HepG2 (cell line): ENCODE results near the gene MAN1C1. TPM values are rescaled to one million over a fixed set of nuclear protein-coding genes. Genes with fewer than 3 reads are reported as not detected.

ENCODE experiments used
- CHD2 ChIP-seq: IDR thresholded peaks from 2 replicates; pipeline ENCODE4 v1.6.1; 2011; ENCODE audit warnings: low read depth, low read length, improper control_type of control experiment
- EEA1 ChIP-seq: sonication (generic); formaldehyde crosslinking; IDR thresholded peaks from 2 replicates; pipeline ENCODE4 v1.5.1; 2020; ENCODE audit warnings: mild to moderate bottlenecking, missing genetic modification reagents, borderline replicate concordance
- SNAPC2 ChIP-seq: sonication (generic); formaldehyde crosslinking; IDR thresholded peaks from 2 replicates; pipeline ENCODE4 v1.8.1; 2022; ENCODE audit warnings: mild to moderate bottlenecking, missing genetic modification reagents
- ZC3H13 ChIP-seq: sonication (generic); formaldehyde crosslinking; IDR thresholded peaks from 2 replicates; pipeline ENCODE4 v1.8.1; 2023; ENCODE audit warnings: mild to moderate bottlenecking, missing genetic modification reagents, moderate library complexity
- ZMYM4 ChIP-seq: sonication (generic); formaldehyde crosslinking; IDR thresholded peaks from 2 replicates; pipeline ENCODE4 v1.8.1; 2023; ENCODE audit warnings: mild to moderate bottlenecking, missing genetic modification reagents
- ZNF564 ChIP-seq: sonication (generic); formaldehyde crosslinking; IDR thresholded peaks from 2 replicates; pipeline ENCODE4 v1.8.1; 2023; ENCODE audit warnings: mild to moderate bottlenecking, missing genetic modification reagents
- ZNF619 ChIP-seq: sonication (generic); formaldehyde crosslinking; IDR thresholded peaks from 2 replicates; pipeline ENCODE4 v1.4.0; 2020; ENCODE audit warnings: mild to moderate bottlenecking, missing genetic modification reagents
- ZNF629 ChIP-seq: sonication (generic); formaldehyde crosslinking; conservative IDR thresholded peaks from 2 replicates; pipeline ENCODE4 v1.5.0; 2020; ENCODE audit warnings: missing genetic modification reagents
- ZNF788 ChIP-seq: sonication (generic); formaldehyde crosslinking; IDR thresholded peaks from 2 replicates; pipeline ENCODE4 v1.5.0; 2020; ENCODE audit warnings: mild to moderate bottlenecking, missing genetic modification reagents, borderline replicate concordance
- polyA plus RNA-seq, 8 experiments: library from polyadenylated mRNA; depleted of rRNA in 3 of 8; stranded (reverse) in 7 of 8; unstranded in 1 of 8; fragments of >200 nt; fragmentation: Illumina TruSeq in 4 of 8; extraction: Trizol in 4 of 8; gene quantifications; 2 replicates each; pipeline versions ENCODE4 v1.2.1 to v1.2.3, GENCODE V29; 2011 to 2016; ENCODE audit warnings: low read depth in 4 of 8, missing spikeins in 1 of 8, mixed read lengths in 1 of 8; ENCODE audit not compliant: insufficient read depth in 1 of 8
- total RNA-seq, 5 experiments: library from RNA; depleted of rRNA; stranded (reverse); fragments of >200 nt; fragmentation: Illumina TruSeq; extraction: Trizol; gene quantifications; 2 replicates each; pipeline ENCODE4 v1.2.3, GENCODE V29; 2016; ENCODE audit warnings: low read depth in 1 of 5
- TF ChIP-seq, protein P1 (sequence below): sonication (generic); formaldehyde crosslinking; IDR thresholded peaks from 2 replicates; pipeline ENCODE4 v1.8.1; 2023; ENCODE audit warnings: mild to moderate bottlenecking, missing genetic modification reagents
- TF ChIP-seq, protein P2 (sequence below): sonication (generic); formaldehyde crosslinking; IDR thresholded peaks from 2 replicates; pipeline ENCODE4 v1.4.0; 2020; ENCODE audit warnings: mild to moderate bottlenecking, missing genetic modification reagents
- TF ChIP-seq, protein P3 (sequence below): sonication (generic); formaldehyde crosslinking; IDR thresholded peaks from 2 replicates; pipeline ENCODE4 v1.4.0; 2020; ENCODE audit warnings: missing genetic modification reagents, borderline replicate concordance
- TF ChIP-seq, protein P4 (sequence below): sonication (generic); formaldehyde crosslinking; IDR thresholded peaks from 2 replicates; pipeline ENCODE4 v1.4.0; 2020; ENCODE audit warnings: missing genetic modification reagents
- TF ChIP-seq, protein P5 (sequence below): sonication (generic); formaldehyde crosslinking; conservative IDR thresholded peaks from 2 replicates; pipeline ENCODE4 v1.8.0; 2022; ENCODE audit warnings: mild to moderate bottlenecking, moderate library complexity, missing genetic modification reagents

Gene MAN1C1
- total and polyA plus RNA-seq, 2 of the 13 experiments (the other 11 are each of a cell fraction or from before 2014, with no cell fraction given) = 0.18 to 0.49 TPM

DNA sequence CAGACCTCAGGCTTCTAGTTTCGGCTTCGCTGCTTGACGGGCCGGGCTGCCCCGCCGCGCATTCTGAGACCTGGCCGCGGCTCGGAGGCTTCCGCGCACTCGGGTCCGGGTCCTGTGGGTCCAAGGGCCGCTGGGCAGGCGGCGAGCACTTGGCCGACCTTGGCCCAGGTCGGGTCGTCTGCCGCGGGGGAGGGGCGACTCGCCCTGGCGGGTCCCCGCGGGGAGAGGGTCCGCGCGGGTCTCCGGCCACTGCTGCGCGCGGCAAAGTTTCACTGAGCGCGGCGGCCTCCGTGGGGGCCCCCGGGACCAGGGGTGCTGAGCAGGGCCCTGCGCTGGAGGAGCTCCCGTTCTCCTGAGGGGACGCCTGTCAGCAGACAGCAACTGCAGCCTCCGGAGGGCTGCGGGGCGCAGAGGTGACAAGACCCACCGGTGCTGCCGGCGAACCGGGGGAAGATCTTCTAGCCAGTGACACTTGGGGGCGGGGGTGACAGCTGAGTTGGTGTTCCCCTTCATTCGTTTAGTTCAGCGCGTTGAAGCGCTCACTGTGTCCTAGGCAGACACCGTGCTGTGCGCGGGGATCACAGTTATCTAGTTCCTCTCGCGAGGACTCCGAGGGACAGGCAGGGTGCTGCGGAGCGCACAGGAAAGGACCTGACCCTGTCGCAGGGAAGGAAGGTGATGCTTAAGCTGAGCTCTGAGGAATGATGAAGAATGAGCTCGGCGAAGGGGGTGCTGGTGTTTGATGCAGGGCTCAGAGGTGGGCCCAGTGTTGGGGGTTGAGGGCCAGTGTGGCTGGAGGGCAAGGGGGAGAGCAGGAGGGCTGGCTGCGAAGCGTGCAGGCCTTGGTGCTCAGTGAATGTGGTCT lies 203.9 kb downstream of the MAN1C1 start (continued):
- TF ChIP-seq, protein P1, sequence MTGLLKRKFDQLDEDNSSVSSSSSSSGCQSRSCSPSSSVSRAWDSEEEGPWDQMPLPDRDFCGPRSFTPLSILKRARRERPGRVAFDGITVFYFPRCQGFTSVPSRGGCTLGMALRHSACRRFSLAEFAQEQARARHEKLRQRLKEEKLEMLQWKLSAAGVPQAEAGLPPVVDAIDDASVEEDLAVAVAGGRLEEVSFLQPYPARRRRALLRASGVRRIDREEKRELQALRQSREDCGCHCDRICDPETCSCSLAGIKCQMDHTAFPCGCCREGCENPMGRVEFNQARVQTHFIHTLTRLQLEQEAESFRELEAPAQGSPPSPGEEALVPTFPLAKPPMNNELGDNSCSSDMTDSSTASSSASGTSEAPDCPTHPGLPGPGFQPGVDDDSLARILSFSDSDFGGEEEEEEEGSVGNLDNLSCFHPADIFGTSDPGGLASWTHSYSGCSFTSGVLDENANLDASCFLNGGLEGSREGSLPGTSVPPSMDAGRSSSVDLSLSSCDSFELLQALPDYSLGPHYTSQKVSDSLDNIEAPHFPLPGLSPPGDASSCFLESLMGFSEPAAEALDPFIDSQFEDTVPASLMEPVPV (CRISPR knock-in tag) = peak; percentile 59
- TF ChIP-seq, protein P2, sequence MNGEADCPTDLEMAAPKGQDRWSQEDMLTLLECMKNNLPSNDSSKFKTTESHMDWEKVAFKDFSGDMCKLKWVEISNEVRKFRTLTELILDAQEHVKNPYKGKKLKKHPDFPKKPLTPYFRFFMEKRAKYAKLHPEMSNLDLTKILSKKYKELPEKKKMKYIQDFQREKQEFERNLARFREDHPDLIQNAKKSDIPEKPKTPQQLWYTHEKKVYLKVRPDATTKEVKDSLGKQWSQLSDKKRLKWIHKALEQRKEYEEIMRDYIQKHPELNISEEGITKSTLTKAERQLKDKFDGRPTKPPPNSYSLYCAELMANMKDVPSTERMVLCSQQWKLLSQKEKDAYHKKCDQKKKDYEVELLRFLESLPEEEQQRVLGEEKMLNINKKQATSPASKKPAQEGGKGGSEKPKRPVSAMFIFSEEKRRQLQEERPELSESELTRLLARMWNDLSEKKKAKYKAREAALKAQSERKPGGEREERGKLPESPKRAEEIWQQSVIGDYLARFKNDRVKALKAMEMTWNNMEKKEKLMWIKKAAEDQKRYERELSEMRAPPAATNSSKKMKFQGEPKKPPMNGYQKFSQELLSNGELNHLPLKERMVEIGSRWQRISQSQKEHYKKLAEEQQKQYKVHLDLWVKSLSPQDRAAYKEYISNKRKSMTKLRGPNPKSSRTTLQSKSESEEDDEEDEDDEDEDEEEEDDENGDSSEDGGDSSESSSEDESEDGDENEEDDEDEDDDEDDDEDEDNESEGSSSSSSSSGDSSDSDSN = peak; percentile 52
- peak; percentile 9; the same call in 1 of the 2 replicates for TF ChIP-seq ZMYM4 (CRISPR knock-in tag)
- TF ChIP-seq, protein P3, sequence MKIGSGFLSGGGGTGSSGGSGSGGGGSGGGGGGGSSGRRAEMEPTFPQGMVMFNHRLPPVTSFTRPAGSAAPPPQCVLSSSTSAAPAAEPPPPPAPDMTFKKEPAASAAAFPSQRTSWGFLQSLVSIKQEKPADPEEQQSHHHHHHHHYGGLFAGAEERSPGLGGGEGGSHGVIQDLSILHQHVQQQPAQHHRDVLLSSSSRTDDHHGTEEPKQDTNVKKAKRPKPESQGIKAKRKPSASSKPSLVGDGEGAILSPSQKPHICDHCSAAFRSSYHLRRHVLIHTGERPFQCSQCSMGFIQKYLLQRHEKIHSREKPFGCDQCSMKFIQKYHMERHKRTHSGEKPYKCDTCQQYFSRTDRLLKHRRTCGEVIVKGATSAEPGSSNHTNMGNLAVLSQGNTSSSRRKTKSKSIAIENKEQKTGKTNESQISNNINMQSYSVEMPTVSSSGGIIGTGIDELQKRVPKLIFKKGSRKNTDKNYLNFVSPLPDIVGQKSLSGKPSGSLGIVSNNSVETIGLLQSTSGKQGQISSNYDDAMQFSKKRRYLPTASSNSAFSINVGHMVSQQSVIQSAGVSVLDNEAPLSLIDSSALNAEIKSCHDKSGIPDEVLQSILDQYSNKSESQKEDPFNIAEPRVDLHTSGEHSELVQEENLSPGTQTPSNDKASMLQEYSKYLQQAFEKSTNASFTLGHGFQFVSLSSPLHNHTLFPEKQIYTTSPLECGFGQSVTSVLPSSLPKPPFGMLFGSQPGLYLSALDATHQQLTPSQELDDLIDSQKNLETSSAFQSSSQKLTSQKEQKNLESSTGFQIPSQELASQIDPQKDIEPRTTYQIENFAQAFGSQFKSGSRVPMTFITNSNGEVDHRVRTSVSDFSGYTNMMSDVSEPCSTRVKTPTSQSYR (CRISPR knock-in tag) = peak; percentile 62
- peak; percentile 40; the same call in 1 of the 2 replicates for TF ChIP-seq EEA1 (CRISPR knock-in tag)
- peak; percentile 87 for TF ChIP-seq CHD2
- TF ChIP-seq ZNF788 (CRISPR knock-in tag) = peak; percentile 1; the same call in 1 of the 2 replicates
- TF ChIP-seq, protein P4, sequence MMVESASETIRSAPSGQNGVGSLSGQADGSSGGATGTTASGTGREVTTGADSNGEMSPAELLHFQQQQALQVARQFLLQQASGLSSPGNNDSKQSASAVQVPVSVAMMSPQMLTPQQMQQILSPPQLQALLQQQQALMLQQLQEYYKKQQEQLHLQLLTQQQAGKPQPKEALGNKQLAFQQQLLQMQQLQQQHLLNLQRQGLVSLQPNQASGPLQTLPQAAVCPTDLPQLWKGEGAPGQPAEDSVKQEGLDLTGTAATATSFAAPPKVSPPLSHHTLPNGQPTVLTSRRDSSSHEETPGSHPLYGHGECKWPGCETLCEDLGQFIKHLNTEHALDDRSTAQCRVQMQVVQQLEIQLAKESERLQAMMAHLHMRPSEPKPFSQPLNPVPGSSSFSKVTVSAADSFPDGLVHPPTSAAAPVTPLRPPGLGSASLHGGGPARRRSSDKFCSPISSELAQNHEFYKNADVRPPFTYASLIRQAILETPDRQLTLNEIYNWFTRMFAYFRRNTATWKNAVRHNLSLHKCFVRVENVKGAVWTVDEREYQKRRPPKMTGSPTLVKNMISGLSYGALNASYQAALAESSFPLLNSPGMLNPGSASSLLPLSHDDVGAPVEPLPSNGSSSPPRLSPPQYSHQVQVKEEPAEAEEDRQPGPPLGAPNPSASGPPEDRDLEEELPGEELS (CRISPR knock-in tag) = no peak
- TF ChIP-seq ZNF619 = 0 out of 2 replicates have a peak, but pooled peaks have one; percentile 41
- 0 out of 2 replicates have a peak, but pooled peaks have one; percentile 61 for TF ChIP-seq ZNF564 (CRISPR knock-in tag)
- TF ChIP-seq, protein P5, sequence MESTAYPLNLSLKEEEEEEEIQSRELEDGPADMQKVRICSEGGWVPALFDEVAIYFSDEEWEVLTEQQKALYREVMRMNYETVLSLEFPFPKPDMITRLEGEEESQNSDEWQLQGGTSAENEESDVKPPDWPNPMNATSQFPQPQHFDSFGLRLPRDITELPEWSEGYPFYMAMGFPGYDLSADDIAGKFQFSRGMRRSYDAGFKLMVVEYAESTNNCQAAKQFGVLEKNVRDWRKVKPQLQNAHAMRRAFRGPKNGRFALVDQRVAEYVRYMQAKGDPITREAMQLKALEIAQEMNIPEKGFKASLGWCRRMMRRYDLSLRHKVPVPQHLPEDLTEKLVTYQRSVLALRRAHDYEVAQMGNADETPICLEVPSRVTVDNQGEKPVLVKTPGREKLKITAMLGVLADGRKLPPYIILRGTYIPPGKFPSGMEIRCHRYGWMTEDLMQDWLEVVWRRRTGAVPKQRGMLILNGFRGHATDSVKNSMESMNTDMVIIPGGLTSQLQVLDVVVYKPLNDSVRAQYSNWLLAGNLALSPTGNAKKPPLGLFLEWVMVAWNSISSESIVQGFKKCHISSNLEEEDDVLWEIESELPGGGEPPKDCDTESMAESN (CRISPR knock-in tag) = no peak
- TF ChIP-seq ZNF629 = no peak
- TF ChIP-seq SNAPC2 (CRISPR knock-in tag) = 0 out of 2 replicates have a peak, but pooled peaks have one; percentile 45
- 0 out of 2 replicates have a peak, but pooled peaks have one; percentile 12 for TF ChIP-seq ZC3H13 (CRISPR knock-in tag)
